ENCODE data around the gene LRRC27. TPM values are rescaled to one million over a fixed set of nuclear protein-coding genes. Genes with fewer than 3 reads are reported as not detected.

LRRC27 gene
- polyA plus RNA-seq, 2 of the 4 experiments (the other 2 are of a cell fraction), result 6.5 to 6.9 TPM

- Histone ChIP-seq H3K4me1 (no peaks in the 10 kb centered on the region), H3K27ac (no peak overlapping the region), H3K9me3 (no peaks in the 10 kb centered on the region), H3K4me2 (no peak overlapping the region), H3K4me3 (no peak overlapping the region)
- CTCF ChIA-PET, result interaction anchor here (1.4 kb wide), 1 partner anchor 122 kb away, joined by 4 read pairs; no protein-coding TSS in a partner anchor
- no peak for ATAC-seq
- no peak for FAIRE-seq
- 81% methylated on average over 7 of the region's 7 CpGs for WGBS (ENCODE audit: missing lambda C conversion rate)
- TF ChIP-seq ELK1 (IDR thresholded peaks at IDR 0.05; ENCODE audit: low read depth, low read length), result no peak
- no peak for TF ChIP-seq CBX2 (IDR thresholded peaks at IDR 0.05; ENCODE audit: borderline replicate concordance, low read depth)
- no peak for TF ChIP-seq RARB (CRISPR knock-in tag; IDR thresholded peaks at IDR 0.05)
- no peak for DNase-seq (ENCODE audit: low read depth in 1 of 2, low spot score in 1 of 2)
- POLR2A ChIA-PET, result no interaction called here
These were observed 13.4 kb downstream of the LRRC27 start for GRCh38 chr10:132345345-132345744.

GRCh38 chr10:132346806-132347205 is 14.8 kb downstream of the LRRC27 start:
- 84% methylated on average over 9 of the region's 9 CpGs for WGBS (ENCODE audit: missing lambda C conversion rate)
- ChIA-PET CTCF (no interaction called here), POLR2A (no interaction called here)
- DNase-seq (ENCODE audit: low read depth in 1 of 2, low spot score in 1 of 2) (no peak), FAIRE-seq (no peak), ATAC-seq (no peak)
- Histone ChIP-seq H3K4me1 (no peaks in the 10 kb centered on the region), H3K9me3 (no peaks in the 10 kb centered on the region), H3K27ac (no peak overlapping the region), H3K4me3 (no peak overlapping the region), H3K4me2 (no peak overlapping the region)
- TF ChIP-seq FOXS1 (CRISPR knock-in tag; IDR thresholded peaks at IDR 0.05) (no peak), FOSB (CRISPR knock-in tag; IDR thresholded peaks at IDR 0.05) (no peak), RCOR1 (IDR thresholded peaks at IDR 0.05; ENCODE audit: low read depth, low read length) (no peak), NFE2L2 (conservative IDR thresholded peaks at IDR 0.05; ENCODE audit: low read length) (no peak), ELK1 (IDR thresholded peaks at IDR 0.05; ENCODE audit: low read depth, low read length) (no peak), SMC3 (IDR thresholded peaks at IDR 0.05) (no peak)

GRCh38 chr10:132347211-132347930 is 15.4 kb downstream of the LRRC27 start:
- ChIA-PET CTCF (interaction anchor here (0.6 to 1.6 kb wide), 3 partner anchors 13 to 124 kb away, joined by 3 to 9 read pairs (median 4); no protein-coding TSS in a partner anchor), POLR2A (no interaction called here)
- H3K4me3 ChIP-seq, result no peak overlapping the region
- ATAC-seq (no peak), DNase-seq (ENCODE audit: low read depth in 1 of 2, low spot score in 1 of 2) (no peak), FAIRE-seq (no peak)
- WGBS (ENCODE audit: missing lambda C conversion rate), result 97% methylated on average over 23 of the region's 23 CpGs
- H3K27ac ChIP-seq, result no peak overlapping the region
- H3K9me3 ChIP-seq, result no peaks in the 10 kb centered on the region
- no peaks in the 10 kb centered on the region for H3K4me1 ChIP-seq
- TF ChIP-seq MAZ (IDR thresholded peaks at IDR 0.05; ENCODE audit: borderline replicate concordance, low read depth, low read length) (no peak), MAFK (IDR thresholded peaks at IDR 0.05; ENCODE audit: partially characterized antibody) (no peak), FOXS1 (CRISPR knock-in tag; IDR thresholded peaks at IDR 0.05) (no peak), HEYL (CRISPR knock-in tag; IDR thresholded peaks at IDR 0.05) (no peak), HOXB13 (CRISPR knock-in tag; IDR thresholded peaks at IDR 0.05; ENCODE audit: low read depth) (no peak)
- no peak overlapping the region for H3K4me2 ChIP-seq

GRCh38 chr10:132347931-132348267 is 15.9 kb downstream of the LRRC27 start:
- WGBS (ENCODE audit: missing lambda C conversion rate), result 91% methylated on average over 13 of the region's 13 CpGs
- no peak for DNase-seq (ENCODE audit: low read depth in 1 of 2, low spot score in 1 of 2)
- H3K27ac ChIP-seq, result no peak overlapping the region
- H3K4me2 ChIP-seq, result no peak overlapping the region
- ChIA-PET POLR2A (no interaction called here), CTCF (interaction anchor here (0.6 to 1.6 kb wide), 3 partner anchors 12 to 125 kb away, joined by 3 to 9 read pairs (median 4); no protein-coding TSS in a partner anchor)
- no peak for FAIRE-seq
- no peak for ATAC-seq
- no peaks in the 10 kb centered on the region for H3K4me1 ChIP-seq
- no peak overlapping the region for H3K4me3 ChIP-seq
- no peaks in the 10 kb centered on the region for H3K9me3 ChIP-seq
- TF ChIP-seq FOSL2 (IDR thresholded peaks at IDR 0.05) (no peak), FOSL2 (CRISPR knock-in tag; IDR thresholded peaks at IDR 0.05) (no peak), HOXB13 (CRISPR knock-in tag; IDR thresholded peaks at IDR 0.05; ENCODE audit: low read depth) (no peak)
